Brain microvascular endothelial cell (primary cell): ENCODE measurements around the gene ENPP7.
A peak's percentile ranks its signal among the peaks of the same experiment; 100 is the strongest.

Source experiments
- DNase-seq: peaks from one replicate; pipeline ENCODE4 v3.0.0-alpha.2; 2020
- H3K27ac ChIP-seq: fragments of 250-450 bp; sonication (Bioruptor Pico); 2 replicates; pipeline ENCODE4 v1.5.1; 2020; ENCODE audit warnings: mild to moderate bottlenecking, moderate library complexity
- H3K27me3 ChIP-seq: fragments of 250-450 bp; sonication (Bioruptor Pico); replicated peaks from 2 replicates; pipeline ENCODE4 v1.5.1; 2020; ENCODE audit warnings: mild to moderate bottlenecking
- H3K36me3 ChIP-seq: fragments of 250-450 bp; sonication (Bioruptor Pico); replicated peaks from 2 replicates; pipeline ENCODE4 v1.5.1; 2020; ENCODE audit warnings: mild to moderate bottlenecking
- H3K4me3 ChIP-seq: 2 replicates; pipeline ENCODE4 v1.5.1; 2011; ENCODE audit warnings: low read depth, mild to moderate bottlenecking, control low read depth, low read length, moderate library complexity
- in situ Hi-C: cut with HindIII; loops from 2 replicates; pipeline ENCODE4 v1.10.0; 2017; ENCODE audit warnings: low sequenced_read_pairs, low pct_ligation_motif_present
- TF ChIP-seq, protein P1 (sequence below): IDR thresholded peaks from 2 replicates; pipeline ENCODE4 v1.5.1; 2011; ENCODE audit warnings: low read depth, mild to moderate bottlenecking, moderate library complexity, low read length, control low read depth, inconsistent platforms; ENCODE audit errors: missing control alignments

ENPP7 gene

GRCh38 chr17:79774561-79774975 lies 43.8 kb downstream of the ENPP7 start:
- Histone ChIP-seq H3K4me3 (no peak overlapping the region), H3K27ac (no peak overlapping the region), H3K27me3 (peaks cover 20% of the 10 kb centered on the region), H3K36me3 (no peaks in the 10 kb centered on the region)
- in situ Hi-C loops: no loop called here
- DNase-seq: no peak
- TF ChIP-seq, protein P1, sequence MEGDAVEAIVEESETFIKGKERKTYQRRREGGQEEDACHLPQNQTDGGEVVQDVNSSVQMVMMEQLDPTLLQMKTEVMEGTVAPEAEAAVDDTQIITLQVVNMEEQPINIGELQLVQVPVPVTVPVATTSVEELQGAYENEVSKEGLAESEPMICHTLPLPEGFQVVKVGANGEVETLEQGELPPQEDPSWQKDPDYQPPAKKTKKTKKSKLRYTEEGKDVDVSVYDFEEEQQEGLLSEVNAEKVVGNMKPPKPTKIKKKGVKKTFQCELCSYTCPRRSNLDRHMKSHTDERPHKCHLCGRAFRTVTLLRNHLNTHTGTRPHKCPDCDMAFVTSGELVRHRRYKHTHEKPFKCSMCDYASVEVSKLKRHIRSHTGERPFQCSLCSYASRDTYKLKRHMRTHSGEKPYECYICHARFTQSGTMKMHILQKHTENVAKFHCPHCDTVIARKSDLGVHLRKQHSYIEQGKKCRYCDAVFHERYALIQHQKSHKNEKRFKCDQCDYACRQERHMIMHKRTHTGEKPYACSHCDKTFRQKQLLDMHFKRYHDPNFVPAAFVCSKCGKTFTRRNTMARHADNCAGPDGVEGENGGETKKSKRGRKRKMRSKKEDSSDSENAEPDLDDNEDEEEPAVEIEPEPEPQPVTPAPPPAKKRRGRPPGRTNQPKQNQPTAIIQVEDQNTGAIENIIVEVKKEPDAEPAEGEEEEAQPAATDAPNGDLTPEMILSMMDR: no peak

DNA sequence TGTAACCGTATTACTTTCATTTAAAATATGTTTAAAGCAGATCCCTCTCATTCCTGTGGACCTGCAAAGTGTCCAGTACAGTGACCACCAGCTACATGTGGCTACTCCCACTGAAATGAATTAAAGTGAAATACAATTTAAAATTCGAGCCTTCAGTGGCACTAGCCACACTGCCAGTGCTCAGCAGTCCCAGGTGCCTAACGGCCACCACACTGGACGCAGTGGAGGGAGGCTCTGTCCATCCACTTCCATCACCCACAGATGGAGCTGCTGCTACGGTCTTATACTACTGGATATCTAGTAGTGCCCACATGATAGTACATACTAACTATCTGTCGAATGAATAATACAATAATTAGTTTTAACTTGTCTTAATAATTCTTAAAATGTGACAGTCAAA lies 44.9 kb downstream of the ENPP7 start:
- TF ChIP-seq, protein P1: no peak
- Histone ChIP-seq H3K27me3 (peaks cover 20% of the 10 kb centered on the region), H3K4me3 (no peak overlapping the region), H3K27ac (no peak overlapping the region), H3K36me3 (no peaks in the 10 kb centered on the region)
- no peak for DNase-seq
- in situ Hi-C loops: loop anchor here (25.0 kb wide), 1 partner anchor 212 kb away; no protein-coding TSS in a partner anchor

DNA sequence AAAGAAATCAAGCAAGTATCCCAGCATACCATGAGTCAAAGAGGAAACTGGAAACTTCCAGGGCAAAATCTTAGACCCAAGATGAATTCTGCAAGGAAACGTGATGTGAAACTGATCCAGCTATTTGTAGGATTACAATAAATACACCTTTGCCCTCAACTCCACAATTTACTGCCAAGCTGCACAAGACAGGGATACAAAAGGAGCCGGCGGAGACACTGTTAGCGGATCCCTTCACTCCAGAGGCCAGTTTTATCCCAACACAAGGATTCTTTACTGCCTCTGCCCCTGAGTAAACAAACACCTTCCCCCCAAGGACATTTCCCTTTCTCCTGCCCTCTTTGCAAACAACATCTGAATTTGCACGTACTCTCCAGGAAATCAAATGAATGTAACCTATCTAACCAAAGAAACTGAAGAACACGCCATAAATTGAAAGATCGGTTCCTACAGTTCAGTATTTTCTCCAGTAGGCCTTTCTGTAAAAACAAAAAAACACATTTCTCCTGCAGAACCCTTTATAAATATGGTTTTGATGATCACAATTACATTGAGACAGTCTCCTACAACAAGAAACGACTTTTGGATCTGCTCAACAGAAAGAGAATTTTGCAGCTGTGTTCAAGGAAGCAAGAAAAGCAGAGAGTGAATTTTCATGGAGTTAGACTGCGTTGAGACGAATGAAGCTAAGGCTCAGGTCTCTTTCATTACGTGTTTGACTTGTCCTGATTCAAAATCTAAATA lies 45.8 kb downstream of the ENPP7 start:
- Histone ChIP-seq H3K27me3 (peaks cover 20% of the 10 kb centered on the region), H3K27ac (no peak overlapping the region), H3K36me3 (no peaks in the 10 kb centered on the region), H3K4me3 (no peak overlapping the region)
- no peak for DNase-seq
- TF ChIP-seq, protein P1: no peak
- in situ Hi-C loops: loop anchor here (25.0 kb wide), 1 partner anchor 211 kb away; no protein-coding TSS in a partner anchor

- in situ Hi-C loops: loop anchor here (25.0 kb wide), 1 partner anchor 210 kb away; no protein-coding TSS in a partner anchor
- TF ChIP-seq, protein P1: peak; percentile 28
- Histone ChIP-seq H3K27ac (no peak overlapping the region), H3K27me3 (peaks cover 20% of the 10 kb centered on the region), H3K36me3 (no peaks in the 10 kb centered on the region), H3K4me3 (peak overlapping the region; percentile 49)
- peak; percentile 9 for DNase-seq
These were observed 46.6 kb downstream of the ENPP7 start for GRCh38 chr17:79777120-79777893.

DNA sequence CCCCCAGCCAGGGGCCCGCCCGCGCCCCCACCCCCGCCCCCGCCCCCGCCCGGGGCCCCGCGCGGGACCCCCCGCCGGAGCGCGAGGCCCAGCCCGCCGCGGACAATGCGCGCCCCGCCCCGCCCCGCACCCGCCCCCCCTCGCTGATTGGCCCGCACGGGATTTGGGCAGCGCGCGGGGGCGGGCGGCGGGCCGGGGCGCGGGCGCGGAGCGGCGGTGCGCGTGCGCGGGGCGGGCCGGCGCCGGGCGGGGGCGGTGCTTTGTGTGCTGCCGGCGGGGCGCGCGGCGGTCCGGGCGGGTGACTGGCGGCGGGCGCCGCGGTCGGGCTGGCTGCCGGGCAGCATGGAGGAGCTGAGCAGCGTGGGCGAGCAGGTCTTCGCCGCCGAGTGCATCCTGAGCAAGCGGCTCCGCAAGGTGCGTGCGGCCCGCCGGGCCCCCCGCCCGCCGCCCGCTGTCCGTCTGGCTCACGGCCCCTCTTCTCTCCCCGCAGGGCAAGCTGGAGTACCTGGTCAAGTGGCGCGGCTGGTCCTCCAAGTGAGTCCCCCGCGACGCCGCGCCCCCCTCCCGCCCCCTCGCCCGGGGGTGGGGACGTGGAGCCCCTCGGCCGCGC lies 47.3 kb downstream of the ENPP7 start, which contains the start of gene CBX2:
CBX2 (plus strand) TSS at position 255 of the 610 bp plus-strand sequence; CDS start at position 343, 88 bp downstream.
- in situ Hi-C loops: loop anchor here (25.0 kb wide), 1 partner anchor 209 kb away; no protein-coding TSS in a partner anchor
- H3K4me3 ChIP-seq: peak within 1 kb of the TSS; percentile 58
- TF ChIP-seq, protein P1: no peak
- H3K36me3 ChIP-seq: no peaks in the 10 kb centered on the region
- peaks cover 20% of the 10 kb centered on the region for H3K27me3 ChIP-seq
- no peak within 1 kb of the TSS for H3K27ac ChIP-seq
- DNase-seq: peak; percentile 34
